Activated T-helper 9 cell treated with anti-CD3 and anti-CD28 coated beads, Interleukin-2, amount 50 U/mL, for 16 hours (primary cell): ENCODE results near the gene EDARADD.
A peak's percentile ranks its signal among the peaks of the same experiment; 100 is the strongest.

Source experiments
- DNase-seq: peaks from one replicate; pipeline ENCODE4 v3.0.0-alpha.2; 2020; ENCODE audit warnings: low read depth

The EDARADD gene

GRCh38 chr1:236516929-236517704 is 123.0 kb downstream of the EDARADD start:
- DNase-seq, result no peak

GRCh38 chr1:236518322-236518721 is 124.2 kb downstream of the EDARADD start:
- no peak for DNase-seq

- no peak for DNase-seq
Measured at GRCh38 chr1:236520445-236521005, 126.4 kb downstream of the EDARADD start.

DNA sequence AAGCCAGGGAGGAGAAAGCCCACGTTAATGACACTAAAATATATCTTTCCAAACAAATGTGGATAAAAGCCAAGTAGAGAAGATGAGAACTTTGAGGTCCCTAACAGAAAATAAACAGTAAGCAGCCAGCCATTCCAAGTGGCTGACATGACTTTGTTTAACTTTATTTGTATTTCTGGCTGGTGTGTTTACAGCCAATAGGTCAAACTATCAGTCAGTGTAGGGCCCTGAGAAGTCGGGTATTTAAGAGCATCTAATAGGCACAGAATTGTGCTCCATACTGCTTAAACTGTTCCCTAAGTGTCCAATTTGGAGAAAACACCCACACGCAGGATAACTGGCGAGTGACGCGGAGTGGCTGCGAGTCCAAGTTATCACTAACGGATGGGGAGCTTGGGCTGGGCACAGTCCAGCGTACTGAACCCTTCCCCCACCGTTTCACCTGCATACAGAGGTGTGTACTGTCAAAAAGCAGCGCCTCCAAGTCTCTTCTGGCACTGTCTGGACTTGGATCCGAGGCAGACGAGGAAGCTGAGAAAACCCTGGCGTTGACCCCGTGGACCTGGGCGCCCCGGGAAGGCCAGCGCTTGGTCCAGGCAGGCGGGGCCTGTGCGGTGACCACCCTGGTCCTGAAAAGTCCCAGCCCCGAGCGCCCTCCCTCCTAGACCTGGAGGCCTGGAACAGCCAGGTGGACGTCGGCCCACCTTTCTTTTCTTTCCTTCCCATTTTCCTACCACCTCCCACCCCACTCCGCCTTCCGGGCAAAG is 129.0 kb downstream of the EDARADD start:
- DNase-seq, result no peak

DNA sequence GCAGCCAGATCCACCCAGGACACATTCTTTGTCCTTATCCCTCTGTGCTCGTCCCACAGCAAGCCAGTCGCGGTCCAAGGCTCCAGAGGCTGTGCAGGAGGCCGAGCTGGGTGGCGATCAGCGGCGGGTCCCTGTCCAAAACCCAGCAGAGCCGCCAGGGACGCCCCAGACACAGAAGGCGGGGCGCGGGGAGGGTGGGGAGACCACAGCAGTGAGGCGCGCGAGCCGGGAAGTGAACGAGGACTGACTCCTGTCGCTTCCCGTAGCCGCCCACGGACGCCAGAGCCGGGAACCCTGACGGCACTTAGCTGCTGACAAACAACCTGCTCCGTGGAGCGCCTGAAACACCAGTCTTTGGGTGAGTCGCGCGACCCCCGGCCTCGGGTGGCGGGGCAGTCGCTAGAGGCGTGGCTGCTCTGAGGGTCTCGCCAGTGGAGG is 129.6 kb downstream of the EDARADD start, which contains the start of gene LGALS8:
Gene LGALS8, plus strand, starts transcription at position 279 of the 438 bp plus-strand sequence. CDS start 2,089 bp downstream, outside the sequence.
- peak; percentile 81 for DNase-seq

DNA sequence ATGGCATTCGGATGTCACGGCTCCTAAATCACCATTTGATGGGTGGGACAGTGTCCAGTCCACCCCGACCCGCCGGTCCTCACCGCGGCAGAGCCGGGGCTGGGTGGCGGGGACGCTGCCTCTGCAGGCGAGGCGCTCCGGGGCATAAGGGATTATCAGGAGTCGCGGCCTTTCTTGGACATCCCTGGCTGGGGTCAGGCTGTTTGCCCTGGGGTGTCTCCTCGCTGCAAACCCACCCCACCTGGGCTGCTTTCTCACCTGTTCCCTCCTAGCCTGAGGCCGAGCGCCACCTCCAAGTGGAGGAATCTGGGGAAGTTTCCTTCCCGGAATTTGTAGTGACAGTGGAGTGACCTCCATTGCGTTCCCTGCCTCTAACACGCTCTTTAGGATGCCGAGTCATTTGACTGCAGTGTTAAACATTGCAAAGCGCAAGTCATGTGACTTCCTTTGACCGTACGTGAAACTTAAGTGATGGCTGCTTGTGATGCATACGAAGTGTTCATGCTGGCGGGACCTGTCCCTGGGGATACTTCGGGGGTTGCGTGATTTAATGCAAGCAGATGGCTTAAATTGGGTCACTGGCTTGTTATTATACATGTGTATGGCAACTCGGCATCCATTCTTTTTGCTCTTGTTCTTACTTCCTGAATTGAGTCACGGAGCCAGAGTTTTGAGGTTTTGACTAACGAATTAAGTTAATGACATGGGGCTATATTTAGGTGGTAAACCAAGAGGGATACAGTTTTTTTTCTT is 130.2 kb downstream of the EDARADD start:
- peak; percentile 37 for DNase-seq

DNA sequence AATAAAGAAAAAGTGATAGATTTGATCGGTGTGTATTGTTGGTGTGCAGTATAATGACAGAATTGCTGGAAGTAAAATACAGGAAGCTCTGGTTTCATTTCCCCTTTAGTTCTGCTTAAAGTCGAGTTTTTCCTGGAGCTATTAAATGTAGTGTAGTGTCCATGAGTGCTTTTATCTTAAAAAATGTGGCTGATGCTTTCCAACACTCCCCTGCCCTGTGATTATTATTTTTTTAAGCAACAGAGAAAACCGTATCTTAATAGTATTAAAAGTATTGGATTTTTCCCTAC is 130.8 kb downstream of the EDARADD start:
- DNase-seq, result no peak

DNA sequence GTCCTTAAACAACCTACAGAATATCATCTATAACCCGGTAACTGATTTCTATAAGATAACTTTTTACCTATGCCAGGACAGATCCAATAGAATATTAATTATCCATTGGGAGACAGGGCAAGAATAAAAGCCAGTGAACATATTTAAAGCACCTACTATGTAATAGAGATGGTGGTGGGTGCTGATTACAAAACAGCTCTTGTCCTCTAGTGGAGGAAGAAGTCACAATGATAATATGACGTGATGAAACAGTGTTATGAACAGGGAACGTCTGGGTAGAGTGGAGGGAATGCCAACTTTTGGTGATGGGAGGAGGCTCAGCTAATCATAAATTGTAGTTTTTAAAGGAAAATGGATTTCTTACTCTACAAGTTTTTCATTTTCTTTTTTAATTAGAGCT is 132.0 kb downstream of the EDARADD start:
- DNase-seq, result no peak

- no peak for DNase-seq
Measured at GRCh38 chr1:236530286-236530685, 136.2 kb downstream of the EDARADD start.

DNA sequence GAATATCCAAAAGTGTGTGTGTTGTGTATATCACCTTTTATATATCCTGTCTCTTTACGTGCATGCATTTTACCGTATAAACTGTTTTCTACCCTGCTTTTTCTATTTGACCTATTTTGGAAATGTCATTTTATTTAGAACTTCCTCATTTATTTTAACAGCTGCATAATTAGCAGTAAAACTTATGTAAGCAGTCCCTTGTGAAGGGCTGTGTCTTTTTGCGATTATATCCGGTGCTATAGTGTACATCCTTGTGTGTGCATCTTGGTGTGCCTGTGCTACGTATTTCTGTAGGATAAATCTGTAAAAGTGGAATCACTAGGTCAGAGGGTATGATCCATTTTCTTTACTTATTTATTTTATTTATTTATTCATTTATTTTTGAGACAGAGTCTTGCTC is 136.9 kb downstream of the EDARADD start:
- DNase-seq, result no peak

- no peak for DNase-seq
Measured at GRCh38 chr1:236532850-236533249, 138.8 kb downstream of the EDARADD start.

DNA sequence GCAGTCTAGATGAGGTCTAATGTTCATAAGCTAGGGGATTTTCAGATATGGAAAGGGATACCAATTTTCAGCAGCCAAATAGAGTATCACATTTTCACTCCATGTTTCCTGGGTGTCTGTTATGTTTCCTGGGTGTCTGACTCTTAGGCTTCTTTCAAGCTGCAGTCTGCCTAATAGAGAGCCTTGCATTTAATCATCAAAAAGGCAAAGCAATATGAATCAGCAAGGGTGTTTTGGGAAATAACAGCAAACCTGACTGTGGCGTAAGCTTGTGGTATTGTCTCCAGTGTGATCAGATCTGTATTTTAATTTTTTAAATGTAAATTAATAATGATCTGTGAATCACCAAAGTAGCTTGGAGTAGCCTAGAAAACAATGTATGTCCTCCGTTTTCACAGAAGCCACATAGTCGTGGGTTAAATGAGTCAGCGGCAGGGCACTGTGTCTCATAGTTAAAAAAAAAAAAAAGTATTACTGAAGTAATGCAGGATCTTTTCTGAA is 140.1 kb downstream of the EDARADD start:
- no peak for DNase-seq
